ENCODE results near the gene CFAP99.
"Not testable (repeated sequence)": the region's sequence is repeated elsewhere in the genome, so short reads cannot be mapped to it uniquely, and the experiment has no call there.

CFAP99 gene

GRCh38 chr4:2418650-2419571 lies at the start of gene CFAP99:
Gene CFAP99, plus strand, starts transcription at chr4:2418955.
- peaks cover 27% of the 10 kb centered on the region for H3K4me1 Mint-ChIP-seq (ENCODE audit: low read depth)
- H3K27me3 Mint-ChIP-seq (ENCODE audit: low read depth) = peaks cover 54% of the 10 kb centered on the region
- H3K4me3 Mint-ChIP-seq = peak within 1 kb of the TSS; percentile 89
- H3K9me3 Mint-ChIP-seq = no peaks in the 10 kb centered on the region
- H3K27ac Mint-ChIP-seq = peak within 1 kb of the TSS; percentile 87
- peaks cover 5% of the 10 kb centered on the region for H3K36me3 Mint-ChIP-seq (ENCODE audit: low read depth)
- peak; percentile 93 for DNase-seq (ENCODE audit: low spot score)

DNA sequence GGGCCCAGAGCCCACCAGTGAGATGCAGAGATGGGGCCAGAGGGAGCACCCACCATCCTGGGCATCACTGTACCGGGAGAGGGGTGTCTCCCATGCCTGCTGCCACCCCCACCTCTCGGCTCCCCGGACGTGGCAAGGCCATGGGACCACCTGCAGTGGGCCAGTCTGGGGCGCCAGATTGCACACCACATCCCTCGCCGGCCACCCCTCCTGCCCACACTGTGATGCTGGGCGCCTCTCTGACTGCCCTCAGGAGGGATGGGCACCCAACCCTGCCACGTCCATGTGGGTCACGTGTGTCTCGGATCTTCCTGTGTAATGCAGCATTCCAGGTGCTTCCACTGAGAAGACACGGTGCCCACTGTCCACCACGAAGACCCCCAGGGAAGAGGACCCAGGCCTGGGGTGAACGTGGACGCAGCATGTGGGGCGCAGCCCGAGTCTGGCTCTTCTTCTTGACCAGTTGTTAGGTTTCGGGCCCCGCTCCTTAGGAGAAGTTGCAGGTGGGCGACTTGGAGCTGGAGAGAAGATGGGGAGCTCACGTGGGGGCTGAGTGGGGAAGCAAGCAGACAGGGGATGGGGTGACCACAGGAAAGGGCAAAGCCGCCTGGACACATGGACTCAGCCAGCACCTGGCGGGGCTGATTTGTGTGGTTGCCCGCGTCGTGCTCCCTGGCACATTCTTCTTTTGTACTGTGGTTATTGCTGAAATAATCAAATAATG lies 48.0 kb upstream of the CFAP99 start:
- DNase-seq (ENCODE audit: low spot score) = no peak
- H3K36me3 Mint-ChIP-seq (ENCODE audit: low read depth) = peaks cover 2% of the 10 kb centered on the region
- H3K27me3 Mint-ChIP-seq (ENCODE audit: low read depth) = no peaks in the 10 kb centered on the region
- H3K9me3 Mint-ChIP-seq = peaks cover 13% of the 10 kb centered on the region
- H3K27ac Mint-ChIP-seq = no peak overlapping the region
- H3K4me1 Mint-ChIP-seq (ENCODE audit: low read depth) = no peaks in the 10 kb centered on the region
- no peak overlapping the region for H3K4me3 Mint-ChIP-seq

- H3K9me3 Mint-ChIP-seq = peaks cover 13% of the 10 kb centered on the region
- H3K27me3 Mint-ChIP-seq (ENCODE audit: low read depth) = no peaks in the 10 kb centered on the region
Measured at GRCh38 chr4:2371765-2372487, 46.8 kb upstream of the CFAP99 start.

GRCh38 chr4:2372488-2373030 lies 46.2 kb upstream of the CFAP99 start:
- DNase-seq (ENCODE audit: low spot score) = no peak
- Mint-ChIP-seq H3K27ac (no peak overlapping the region), H3K27me3 (ENCODE audit: low read depth) (no peaks in the 10 kb centered on the region), H3K9me3 (peaks cover 13% of the 10 kb centered on the region), H3K36me3 (ENCODE audit: low read depth) (peaks cover 2% of the 10 kb centered on the region), H3K4me3 (no peak overlapping the region), H3K4me1 (ENCODE audit: low read depth) (no peaks in the 10 kb centered on the region)

More at GRCh38 chr4:2371765-2372487, 46.8 kb upstream of the CFAP99 start:
- no peak overlapping the region for H3K27ac Mint-ChIP-seq
- no peak for DNase-seq (ENCODE audit: low spot score)
- no peaks in the 10 kb centered on the region for H3K4me1 Mint-ChIP-seq (ENCODE audit: low read depth)
- H3K36me3 Mint-ChIP-seq (ENCODE audit: low read depth) = peaks cover 2% of the 10 kb centered on the region
- H3K4me3 Mint-ChIP-seq = no peak overlapping the region

- Mint-ChIP-seq H3K27ac (no peak overlapping the region), H3K4me3 (no peak overlapping the region), H3K36me3 (ENCODE audit: low read depth) (peaks cover 2% of the 10 kb centered on the region), H3K9me3 (peaks cover 9% of the 10 kb centered on the region), H3K4me1 (ENCODE audit: low read depth) (no peaks in the 10 kb centered on the region), H3K27me3 (ENCODE audit: low read depth) (no peaks in the 10 kb centered on the region)
- DNase-seq (ENCODE audit: low spot score) = no peak
Measured at GRCh38 chr4:2373532-2373931, 45.2 kb upstream of the CFAP99 start.

DNA sequence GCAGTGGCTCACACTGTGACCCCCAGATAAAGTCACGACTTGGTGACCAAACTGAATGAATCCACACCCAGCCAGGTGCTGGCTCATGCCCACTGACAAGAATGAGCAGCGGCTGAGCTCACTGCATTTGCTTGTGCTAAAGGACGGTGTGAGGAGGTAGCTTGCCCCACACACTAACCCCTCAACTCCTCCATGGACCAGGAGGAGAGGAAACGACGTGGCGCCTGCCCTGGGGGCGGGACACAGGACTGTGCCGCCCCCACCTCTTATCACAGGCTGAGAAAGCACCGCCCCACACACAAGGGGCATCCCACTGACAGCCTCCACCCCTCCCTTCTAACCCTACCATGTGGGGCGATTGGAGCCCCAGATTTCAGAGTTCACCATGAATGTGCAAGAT lies 43.3 kb upstream of the CFAP99 start:
- H3K36me3 Mint-ChIP-seq (ENCODE audit: low read depth) = no peaks in the 10 kb centered on the region
- no peak overlapping the region for H3K27ac Mint-ChIP-seq
- no peaks in the 10 kb centered on the region for H3K27me3 Mint-ChIP-seq (ENCODE audit: low read depth)
- no peak overlapping the region for H3K4me3 Mint-ChIP-seq
- no peak for DNase-seq (ENCODE audit: low spot score)
- H3K9me3 Mint-ChIP-seq = no peaks in the 10 kb centered on the region
- no peaks in the 10 kb centered on the region for H3K4me1 Mint-ChIP-seq (ENCODE audit: low read depth)

DNA sequence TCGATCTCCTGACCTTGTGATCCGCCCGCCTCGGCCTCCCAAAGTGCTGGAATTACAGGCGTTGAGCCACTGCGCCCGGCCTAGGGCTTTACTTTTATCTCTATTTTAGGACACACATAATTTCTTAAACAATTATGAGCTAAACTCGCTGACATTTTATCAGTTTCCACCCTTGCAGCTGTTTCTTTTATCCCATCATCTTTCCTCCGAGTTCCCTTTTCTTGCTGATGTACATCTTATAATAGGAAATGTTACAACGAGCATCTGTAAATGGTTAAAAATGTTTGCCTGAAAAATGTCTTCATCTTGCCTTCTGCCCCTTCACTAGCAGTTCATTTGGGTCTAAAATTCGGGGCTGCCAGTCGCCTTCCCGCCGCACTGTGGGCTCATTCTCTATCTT lies 41.5 kb upstream of the CFAP99 start:
- H3K9me3 Mint-ChIP-seq = no peaks in the 10 kb centered on the region
- no peak overlapping the region for H3K4me3 Mint-ChIP-seq

DNA sequence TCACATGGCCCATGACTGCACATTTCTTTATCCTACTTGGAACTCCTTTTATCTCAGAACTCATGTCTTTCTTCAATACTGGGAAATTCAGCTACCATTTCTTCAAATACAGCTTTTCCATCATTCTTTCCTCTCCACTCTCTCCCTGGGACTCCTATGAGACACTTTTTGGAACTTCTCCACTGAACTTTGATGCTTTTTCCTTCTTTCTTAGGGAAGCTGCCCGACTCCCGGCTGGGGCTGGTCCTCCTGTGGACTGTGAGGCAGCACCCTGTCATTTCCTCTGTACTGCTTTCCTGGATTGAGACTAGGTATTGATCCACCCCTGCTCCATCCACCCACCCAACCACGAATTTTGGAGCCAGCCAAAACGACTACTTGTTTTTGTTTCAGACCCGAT lies 40.4 kb upstream of the CFAP99 start:
- Mint-ChIP-seq H3K36me3 (ENCODE audit: low read depth) (no peaks in the 10 kb centered on the region), H3K27ac (no peak overlapping the region), H3K4me3 (no peak overlapping the region), H3K27me3 (ENCODE audit: low read depth) (no peaks in the 10 kb centered on the region), H3K4me1 (ENCODE audit: low read depth) (no peaks in the 10 kb centered on the region), H3K9me3 (no peaks in the 10 kb centered on the region)
- DNase-seq (ENCODE audit: low spot score) = no peak

More for the DNA sequence above, 41.5 kb upstream of the CFAP99 start:
- DNase-seq (ENCODE audit: low spot score) = no peak
- Mint-ChIP-seq H3K27ac (no peak overlapping the region), H3K27me3 (ENCODE audit: low read depth) (no peaks in the 10 kb centered on the region), H3K4me1 (ENCODE audit: low read depth) (no peaks in the 10 kb centered on the region), H3K36me3 (ENCODE audit: low read depth) (no peaks in the 10 kb centered on the region)

GRCh38 chr4:2378898-2379297 lies 39.9 kb upstream of the CFAP99 start:
- DNase-seq (ENCODE audit: low spot score) = no peak
- Mint-ChIP-seq H3K36me3 (ENCODE audit: low read depth) (no peaks in the 10 kb centered on the region), H3K4me1 (ENCODE audit: low read depth) (no peaks in the 10 kb centered on the region), H3K27me3 (ENCODE audit: low read depth) (no peaks in the 10 kb centered on the region), H3K27ac (no peak overlapping the region), H3K4me3 (no peak overlapping the region), H3K9me3 (no peaks in the 10 kb centered on the region)

GRCh38 chr4:2380589-2380988 lies 38.2 kb upstream of the CFAP99 start:
- not testable (repeated sequence) for H3K4me3 Mint-ChIP-seq, H3K27ac Mint-ChIP-seq

DNA sequence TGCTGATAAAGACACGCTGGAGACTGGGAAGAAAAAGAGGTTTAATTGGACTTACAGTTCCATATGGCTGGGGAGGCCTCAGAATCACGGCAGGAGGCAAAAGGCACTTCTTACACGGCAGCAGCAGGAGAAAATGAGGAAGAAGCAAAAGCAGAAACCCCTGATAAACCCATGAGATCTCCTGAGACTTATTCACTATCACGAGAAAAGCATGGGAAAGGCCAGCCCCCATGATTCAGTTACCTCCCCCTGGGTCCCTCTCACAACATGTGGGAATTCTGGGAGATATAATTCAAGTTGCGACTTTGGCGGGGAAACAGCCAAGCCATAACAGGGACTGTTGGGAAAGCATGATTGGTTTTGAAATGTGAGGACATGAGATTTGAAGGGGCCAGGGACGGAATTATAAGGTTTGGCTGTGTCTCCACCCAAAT lies 36.0 kb upstream of the CFAP99 start:
- not testable (repeated sequence) for H3K27ac Mint-ChIP-seq

More at GRCh38 chr4:2380589-2380988, 38.2 kb upstream of the CFAP99 start:
- not testable (repeated sequence) for H3K27me3 Mint-ChIP-seq (ENCODE audit: low read depth); H3K4me1 Mint-ChIP-seq (ENCODE audit: low read depth); H3K36me3 Mint-ChIP-seq (ENCODE audit: low read depth); DNase-seq (ENCODE audit: low spot score); H3K9me3 Mint-ChIP-seq

GRCh38 chr4:2383220-2383631 lies 35.5 kb upstream of the CFAP99 start:
- H3K27ac Mint-ChIP-seq, H3K9me3 Mint-ChIP-seq, H3K4me3 Mint-ChIP-seq: not testable (repeated sequence)

More for the DNA sequence above, 36.0 kb upstream of the CFAP99 start:
- not testable (repeated sequence) for DNase-seq (ENCODE audit: low spot score); H3K4me3 Mint-ChIP-seq; H3K9me3 Mint-ChIP-seq; H3K4me1 Mint-ChIP-seq (ENCODE audit: low read depth); H3K27me3 Mint-ChIP-seq (ENCODE audit: low read depth); H3K36me3 Mint-ChIP-seq (ENCODE audit: low read depth)

DNA sequence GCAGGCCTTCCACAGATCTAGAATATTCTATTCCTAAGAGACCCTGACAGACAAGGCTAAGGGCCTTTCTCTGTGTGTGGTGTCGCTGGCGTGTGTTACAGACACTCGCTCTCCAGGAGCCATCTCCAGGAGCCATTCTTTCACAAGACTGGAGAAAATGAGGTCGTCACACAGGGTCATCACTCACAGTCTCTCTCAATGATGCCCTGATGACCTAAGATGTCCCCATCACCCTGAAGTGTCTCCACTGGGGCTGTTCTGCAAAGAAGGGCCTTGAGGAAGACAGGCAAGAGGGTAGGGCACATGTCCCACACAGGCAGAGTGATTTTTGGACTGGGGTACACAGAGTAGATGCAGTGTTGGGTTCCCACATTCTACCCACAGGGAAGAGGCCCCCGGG lies 35.0 kb upstream of the CFAP99 start:
- Mint-ChIP-seq H3K27ac (no peak overlapping the region), H3K9me3 (no peaks in the 10 kb centered on the region), H3K27me3 (ENCODE audit: low read depth) (no peaks in the 10 kb centered on the region), H3K4me1 (ENCODE audit: low read depth) (peaks cover 2% of the 10 kb centered on the region), H3K4me3 (no peak overlapping the region), H3K36me3 (ENCODE audit: low read depth) (no peaks in the 10 kb centered on the region)
- no peak for DNase-seq (ENCODE audit: low spot score)

More at GRCh38 chr4:2383220-2383631, 35.5 kb upstream of the CFAP99 start:
- not testable (repeated sequence) for H3K36me3 Mint-ChIP-seq (ENCODE audit: low read depth); H3K27me3 Mint-ChIP-seq (ENCODE audit: low read depth); H3K4me1 Mint-ChIP-seq (ENCODE audit: low read depth); DNase-seq (ENCODE audit: low spot score)
